K562 (cell line): ENCODE data around the gene SYT14. TPM values are rescaled to one million over a fixed set of nuclear protein-coding genes. Genes with fewer than 3 reads are reported as not detected.

Source experiments
- ATAC-seq: fragments of 200-7000 bp; cut with Tn5 transposase; 3 replicates; pipeline ENCODE4 v1.9.1; 2020; ENCODE audit warnings: moderate library complexity
- BruUV-seq: library from RNA; stranded (reverse); fragments of 400-500 nt; replicated peaks from 2 replicates; lab custom pipeline; 2021; lab: Mats Ljungman, UMichigan
- CTCF ChIA-PET: fragments of 300-600 bp; formaldehyde crosslinking; extraction: SDS; loops from one replicate; lab custom pipeline; 2021; ENCODE audit warnings: low intra/inter-chr PET ratio; lab: Yijun Ruan, JAX
- POLR2A ChIA-PET: fragments of 300-600, 350-650 bp; sonication (Branson Sonifier 250); formaldehyde crosslinking; extraction: SDS; loops from one replicate; lab custom pipeline; 2021; ENCODE audit warnings: antibody characterized with exemption, inconsistent platforms; lab: Yijun Ruan, JAX
- DNase-seq, 4 experiments: peaks; one replicate each; pipeline versions ENCODE4 v3.0.0 to v3.0.0-alpha.2; 2011 to 2018; ENCODE audit warnings: low spot score in 3 of 4, mixed read lengths in 3 of 4; ENCODE audit errors: extremely low read depth in 1 of 4
- FAIRE-seq: peaks from 2 replicates; lab custom pipeline; 2011; peaks lifted over from hg19 to GRCh38; lab: Jason Lieb, UNC
- H2AFZ ChIP-seq: 2 replicates; pipeline ENCODE4 v1.6.0; 2011; ENCODE audit warnings: low read depth, low read length, control low read depth, inconsistent platforms
- H3K27ac ChIP-seq: fragments of 200-600 bp; 3 replicates; pipeline ENCODE4 v1.8.0; 2011; ENCODE audit warnings: low read depth, mild to moderate bottlenecking, control low read depth, inconsistent platforms, low read length, moderate library complexity, mixed read lengths; ENCODE audit errors: extremely low read depth
- H3K27me3 ChIP-seq, 2 experiments: fragments of 300-600 bp in 1 of 2; 2 replicates in 1 of 2; 3 replicates in 1 of 2; pipeline versions ENCODE4 v1.6.0 to v1.8.0; 2011; ENCODE audit warnings: inconsistent platforms in 2 of 2, low read length in 2 of 2, mild to moderate bottlenecking in 1 of 2, mixed read lengths in 1 of 2, moderate library complexity in 1 of 2; ENCODE audit not compliant: control insufficient read depth in 2 of 2, insufficient read depth in 2 of 2
- H3K36me3 ChIP-seq: fragments of 300-600 bp; 3 replicates; pipeline ENCODE4 v1.8.0; 2011; ENCODE audit warnings: mild to moderate bottlenecking, low read length, inconsistent platforms; ENCODE audit not compliant: control insufficient read depth, insufficient read depth
- H3K4me1 ChIP-seq, 2 experiments: fragments of 200-600 bp in 1 of 2; replicated peaks in 1 of 2; 2 replicates in 1 of 2; 3 replicates in 1 of 2; pipeline versions ENCODE4 v1.5.1 to v1.8.0; 2011; ENCODE audit warnings: inconsistent platforms in 2 of 2, low read length in 2 of 2, mild to moderate bottlenecking in 1 of 2, mixed read lengths in 1 of 2, moderate library complexity in 1 of 2; ENCODE audit not compliant: control insufficient read depth in 2 of 2, insufficient read depth in 2 of 2
- H3K4me2 ChIP-seq: 2 replicates; pipeline ENCODE4 v1.6.1; 2011; ENCODE audit warnings: low read length, control low read depth, inconsistent platforms, mixed read lengths; ENCODE audit not compliant: insufficient read depth
- H3K4me3 ChIP-seq: fragments of 200-600 bp; sonication (generic), shearing (Covaris generic); 2 replicates; pipeline ENCODE4 v1.5.1; 2016; ENCODE audit warnings: control low read depth, inconsistent platforms
- H3K79me2 ChIP-seq: fragments of 200-600 bp; 3 replicates; pipeline ENCODE4 v1.8.0; 2011; ENCODE audit warnings: low read length, inconsistent platforms; ENCODE audit not compliant: control insufficient read depth, insufficient read depth
- H3K9ac ChIP-seq, 2 experiments: 2 replicates each; pipeline versions ENCODE4 v1.6.0 to v1.6.1; 2011; ENCODE audit warnings: low read depth in 2 of 2, low read length in 2 of 2, control low read depth in 1 of 2, inconsistent platforms in 1 of 2, mild to moderate bottlenecking in 1 of 2, mixed read lengths in 1 of 2; ENCODE audit not compliant: insufficient read depth in 1 of 2
- H3K9me1 ChIP-seq: one replicate; pipeline ENCODE4 v1.6.0; 2011; ENCODE audit warnings: inconsistent platforms, mild to moderate bottlenecking, low read length, moderate library complexity; ENCODE audit not compliant: control insufficient read depth, insufficient read depth
- H3K9me3 ChIP-seq: replicated peaks from 2 replicates; pipeline ENCODE4 v1.5.1; 2011; ENCODE audit warnings: low read depth, low read length, inconsistent platforms; ENCODE audit not compliant: control insufficient read depth, insufficient read depth
- H4K20me1 ChIP-seq: replicated peaks from 2 replicates; pipeline ENCODE4 v1.6.1; 2011; ENCODE audit warnings: low read length, inconsistent platforms, mixed read lengths; ENCODE audit not compliant: control insufficient read depth, insufficient read depth
- CBX3 ChIP-seq, 2 experiments: IDR thresholded peaks; 1 replicate in 1 of 2; 2 replicates in 1 of 2; pipeline ENCODE4 v1.6.1; 2012; ENCODE audit warnings: inconsistent platforms in 2 of 2, low read length in 2 of 2, borderline replicate concordance in 1 of 2, control low read depth in 1 of 2
- CBX8 ChIP-seq: fragments of 200-600 bp; sonication (generic); IDR thresholded peaks from 2 replicates; pipeline ENCODE4 v1.6.1; 2012; ENCODE audit warnings: borderline replicate concordance, mixed run types, low read depth, mild to moderate bottlenecking, moderate library complexity, mixed read lengths, low read length, control low read depth, inconsistent platforms; ENCODE audit not compliant: poor library complexity, severe bottlenecking; ENCODE audit errors: extremely low read depth
- HDAC6 ChIP-seq: IDR thresholded peaks from 2 replicates; pipeline ENCODE4 v1.6.1; 2012; ENCODE audit warnings: low read depth, mild to moderate bottlenecking, control low read depth, inconsistent platforms, low read length, moderate library complexity
- IRF1 ChIP-seq: sonication (generic); formaldehyde crosslinking; IDR thresholded peaks from 2 replicates; pipeline ENCODE4 v1.8.0; 2022; ENCODE audit warnings: missing genetic modification reagents, mild to moderate bottlenecking, borderline replicate concordance
- LEF1 ChIP-seq: fragments of 450-650 bp; IDR thresholded peaks from 2 replicates; pipeline ENCODE4 v1.6.1; 2016; ENCODE audit warnings: mild to moderate bottlenecking
- RBBP5 ChIP-seq: fragments of 200-600 bp; sonication (generic); IDR thresholded peaks from 2 replicates; pipeline ENCODE4 v1.6.1; 2012; ENCODE audit warnings: borderline replicate concordance, mild to moderate bottlenecking, low read length, control low read depth, inconsistent platforms; ENCODE audit not compliant: insufficient read depth, poor library complexity, severe bottlenecking
- SNIP1 ChIP-seq: fragments of 450-650 bp; IDR thresholded peaks from 2 replicates; pipeline ENCODE4 v1.7.1; 2017; ENCODE audit warnings: low read depth, mild to moderate bottlenecking
- ZBTB1 ChIP-seq: sonication (generic); formaldehyde crosslinking; IDR thresholded peaks from 2 replicates; pipeline ENCODE4 v1.8.1; 2023; ENCODE audit warnings: missing genetic modification reagents, low read depth, mild to moderate bottlenecking, borderline replicate concordance
- WGBS: fragments of 100-300 bp; shearing (Covaris generic); methylation state at CpG from one replicate; pipeline ENCODE4 v1.1.6; 2016; ENCODE audit warnings: low coverage, mixed read lengths; ENCODE audit not compliant: insufficient coverage; ENCODE audit errors: missing lambda C conversion rate; 5-methylcytosine and 5-hydroxymethylcytosine counted together
- in situ Hi-C: fragments of 300-500 bp; cut with MboI; formaldehyde crosslinking; loops from 4 replicates; pipeline ENCODE4 v1.15.0; 2018; ENCODE audit warnings: inconsistent platforms, mixed read lengths
- intact Hi-C: fragments of 100-400 bp; cut with micrococcal nuclease; formaldehyde crosslinking; loops from 2 replicates; pipeline ENCODE4 v1.14.2; 2022
- polyA plus RNA-seq, 8 experiments: library from polyadenylated mRNA; depleted of rRNA in 4 of 8; stranded (reverse) in 5 of 8; unstranded in 3 of 8; fragments of >200 nt; fragmentation: Nextera tagmentation in 2 of 8; fragmentation: Illumina TruSeq in 1 of 8; extraction: Ambion mirVana in 2 of 8; extraction: Trizol in 1 of 8; gene quantifications; 2 replicates each; pipeline versions ENCODE4 v1.2.1 to v1.2.3, GENCODE V29; 2011 to 2014; ENCODE audit warnings: inconsistent platforms in 1 of 8, missing spikeins in 1 of 8
- total RNA-seq, 7 experiments: library from RNA; depleted of rRNA in 6 of 7; stranded (reverse); fragments of >200 nt in 6 of 7; fragmentation: Illumina TruSeq in 2 of 7; extraction: Trizol in 2 of 7; gene quantifications; 2 replicates each; pipeline versions ENCODE4 v1.2.1 to v1.2.3, GENCODE V29; 2011 to 2021; ENCODE audit warnings: low replicate concordance in 1 of 7

The SYT14 gene
- total and polyA plus RNA-seq, 9 of the 15 experiments (the other 6 are each of a cell fraction or from before 2014, with no cell fraction given), result 0.01 to 0.04 TPM; not detected in 7

- no peak for TF ChIP-seq ZBTB1 (CRISPR knock-in tag)
- no peak for TF ChIP-seq LEF1
Measured at GRCh38 chr1:210003501-210003900, 65.5 kb downstream of the SYT14 start (continued).

GRCh38 chr1:210010161-210010560 lies 72.1 kb downstream of the SYT14 start:
- H2AFZ ChIP-seq, result no peak overlapping the region
- no peak for ATAC-seq
- H3K9me1 ChIP-seq, result no peaks in the 10 kb centered on the region
- no peaks in the 10 kb centered on the region for H3K36me3 ChIP-seq
- DNase-seq, result no peak
- H3K9me3 ChIP-seq, result no peaks in the 10 kb centered on the region
- no peak overlapping the region for H3K4me3 ChIP-seq
- H3K27me3 ChIP-seq, result no peaks in the 10 kb centered on the region
- BruUV-seq, result no TSS peak
- H3K4me2 ChIP-seq, result no peak overlapping the region
- intact Hi-C loops, result no loop called here
- H3K27ac ChIP-seq, result no peak overlapping the region
- in situ Hi-C loops, result no loop called here
- H4K20me1 ChIP-seq, result no peaks in the 10 kb centered on the region
- FAIRE-seq, result no peak
- CTCF ChIA-PET, result no interaction called here
- H3K9ac ChIP-seq, result no peak overlapping the region
- no peaks in the 10 kb centered on the region for H3K79me2 ChIP-seq
- TF ChIP-seq RBBP5 (no peak), SNIP1 (no peak), HDAC6 (no peak), IRF1 (no peak), CBX8 (no peak), CBX3 (IDR thresholded peaks at IDR 0.05; ENCODE audit: borderline replicate concordance in 1 of 2, low read length in 2 of 2) (no peak)
- POLR2A ChIA-PET, result no interaction called here
- 0% methylated on average over 2 of the region's 2 CpGs for WGBS
- no peaks in the 10 kb centered on the region for H3K4me1 ChIP-seq
